GM12878 (cell line): Measurements from ENCODE around the gene ZNF462. TPM values are rescaled to one million over a fixed set of nuclear protein-coding genes. Genes with fewer than 3 reads are reported as not detected.

Experiments used
- ATAC-seq: fragments of 200-7000 bp; cut with Tn5 transposase; 3 replicates; pipeline ENCODE4 v1.9.1; 2020; ENCODE audit warnings: mild to moderate bottlenecking, moderate library complexity
- BruUV-seq: library from RNA; stranded (reverse); fragments of 400-500 nt; replicated peaks from 2 replicates; lab custom pipeline; 2021; lab: Mats Ljungman, UMichigan
- CTCF ChIA-PET: fragments of 300-600 bp; sonication (Branson Sonifier 250); formaldehyde crosslinking; extraction: SDS; loops from one replicate; lab custom pipeline; 2021; ENCODE audit warnings: inconsistent platforms; lab: Yijun Ruan, JAX
- POLR2A ChIA-PET: fragments of 350-600 bp; formaldehyde crosslinking; extraction: SDS; loops from one replicate; lab custom pipeline; 2021; ENCODE audit warnings: inconsistent platforms; lab: Charles Lee
- RAD21 ChIA-PET: fragments of 300-600 bp; sonication (Branson Sonifier 250); formaldehyde crosslinking; loops from one replicate; lab custom pipeline; 2023; ENCODE audit warnings: antibody characterized with exemption; ENCODE audit not compliant: unreplicated experiment; lab: Charles Lee
- SMC1A ChIA-PET: fragments of 300-600 bp; sonication (Branson Sonifier 250); formaldehyde crosslinking; loops from one replicate; lab custom pipeline; 2023; ENCODE audit not compliant: unreplicated experiment, uncharacterized antibody; lab: Charles Lee
- DNase-seq: peaks from one replicate; pipeline ENCODE4 v3.0.0-alpha.2; 2011; ENCODE audit warnings: low read depth, low spot score
- FAIRE-seq: peaks from 3 replicates; lab custom pipeline; 2011; peaks lifted over from hg19 to GRCh38; lab: Jason Lieb, UNC
- H2AFZ ChIP-seq: 2 replicates; pipeline ENCODE4 v1.6.0; 2011; ENCODE audit warnings: low read depth, low read length, control low read depth; ENCODE audit not compliant: control insufficient read depth
- H3K27ac ChIP-seq: 2 replicates; pipeline ENCODE4 v1.5.1; 2011; ENCODE audit warnings: control low read depth; ENCODE audit not compliant: control insufficient read depth, insufficient read depth
- H3K27me3 ChIP-seq, 2 experiments: replicated peaks in 1 of 2; 2 replicates each; pipeline versions ENCODE4 v1.6.0 to v1.6.1; 2011; ENCODE audit warnings: low read length in 1 of 2; ENCODE audit not compliant: control insufficient read depth in 2 of 2, insufficient read depth in 2 of 2
- H3K36me3 ChIP-seq, 2 experiments: 2 replicates each; pipeline ENCODE4 v1.5.1; 2011; ENCODE audit warnings: low read length in 1 of 2; ENCODE audit not compliant: control insufficient read depth in 2 of 2, insufficient read depth in 2 of 2
- H3K4me1 ChIP-seq: 2 replicates; pipeline ENCODE4 v1.6.1; 2011; ENCODE audit warnings: mild to moderate bottlenecking, low read length, moderate library complexity, mixed read lengths; ENCODE audit not compliant: control insufficient read depth, insufficient read depth
- H3K4me2 ChIP-seq: 2 replicates; pipeline ENCODE4 v1.6.0; 2011; ENCODE audit warnings: control low read depth; ENCODE audit not compliant: control insufficient read depth, insufficient read depth
- H3K4me3 ChIP-seq: fragments of 200-600 bp; sonication (generic); 2 replicates; pipeline ENCODE4 v1.5.1; 2016
- H3K79me2 ChIP-seq: 2 replicates; pipeline ENCODE4 v1.6.0; 2011; ENCODE audit warnings: low read length; ENCODE audit not compliant: control insufficient read depth, insufficient read depth
- H3K9ac ChIP-seq: 2 replicates; pipeline ENCODE4 v1.8.0; 2011; ENCODE audit warnings: low read length, control low read depth, mixed read lengths; ENCODE audit not compliant: control insufficient read depth, insufficient read depth
- H3K9me3 ChIP-seq: replicated peaks from 3 replicates; pipeline ENCODE4 v1.5.1; 2011; ENCODE audit warnings: mild to moderate bottlenecking, low read length; ENCODE audit not compliant: control insufficient read depth, insufficient read depth
- H4K20me1 ChIP-seq: 2 replicates; pipeline ENCODE4 v1.6.0; 2011; ENCODE audit not compliant: control insufficient read depth, insufficient read depth
- ASH2L ChIP-seq: fragments of 300-600, 200-600 bp; sonication (generic); IDR thresholded peaks from 2 replicates; pipeline ENCODE4 v1.6.1; 2017; ENCODE audit warnings: low read depth, mild to moderate bottlenecking, borderline replicate concordance
- CHD2 ChIP-seq: IDR thresholded peaks from 2 replicates; pipeline ENCODE4 v1.6.1; 2011; ENCODE audit warnings: low read depth, low read length, improper control_type of control experiment, borderline replicate concordance
- CREM ChIP-seq: IDR thresholded peaks from 2 replicates; pipeline ENCODE4 v1.6.1; 2014; ENCODE audit warnings: antibody characterized with exemption, low read depth
- IKZF1 ChIP-seq: fragments of 450-650 bp; conservative IDR thresholded peaks from 2 replicates; pipeline ENCODE4 v1.6.1; 2017; ENCODE audit warnings: antibody characterized with exemption, mild to moderate bottlenecking
- JUNB ChIP-seq: IDR thresholded peaks from 2 replicates; pipeline ENCODE4 v1.6.1; 2016; ENCODE audit warnings: antibody characterized with exemption, mild to moderate bottlenecking
- LARP7 ChIP-seq: fragments of 450-650 bp; IDR thresholded peaks from 2 replicates; pipeline ENCODE4 v1.6.1; 2017; ENCODE audit warnings: mild to moderate bottlenecking
- NFYB ChIP-seq: IDR thresholded peaks from 2 replicates; pipeline ENCODE4 v1.6.1; 2011; ENCODE audit warnings: low read depth, mild to moderate bottlenecking, low read length, improper control_type of control experiment, moderate library complexity; ENCODE audit not compliant: insufficient read depth
- PML ChIP-seq: IDR thresholded peaks from 2 replicates; pipeline ENCODE4 v1.6.1; 2012; ENCODE audit warnings: low read length, inconsistent platforms
- RB1 ChIP-seq: fragments of 450-650 bp; formaldehyde crosslinking; IDR thresholded peaks from 2 replicates; pipeline ENCODE4 v1.6.1; 2017; ENCODE audit warnings: mild to moderate bottlenecking, borderline replicate concordance
- SMAD1 ChIP-seq: fragments of 450-650 bp; IDR thresholded peaks from 2 replicates; pipeline ENCODE4 v1.6.1; 2018; ENCODE audit warnings: mild to moderate bottlenecking, low read depth; ENCODE audit not compliant: partially characterized antibody
- STAT1 ChIP-seq: fragments of 450-650 bp; conservative IDR thresholded peaks from 2 replicates; pipeline ENCODE4 v1.6.1; 2014; ENCODE audit warnings: antibody characterized with exemption, mild to moderate bottlenecking
- YY1 ChIP-seq: IDR thresholded peaks from 2 replicates; pipeline ENCODE4 v1.6.1; 2011; ENCODE audit warnings: low read depth, mild to moderate bottlenecking, low read length
- ZNF207 ChIP-seq: fragments of 450-650 bp; IDR thresholded peaks from 2 replicates; pipeline ENCODE4 v1.6.1; 2014; ENCODE audit warnings: antibody characterized with exemption, mild to moderate bottlenecking, borderline replicate concordance
- ZNF622 ChIP-seq: fragments of 450-650 bp; IDR thresholded peaks from 2 replicates; pipeline ENCODE4 v1.6.1; 2017; ENCODE audit warnings: mild to moderate bottlenecking, inconsistent platforms
- ZZZ3 ChIP-seq: IDR thresholded peaks from 2 replicates; pipeline ENCODE4 v1.6.1; 2011; ENCODE audit warnings: low read depth; ENCODE audit not compliant: control insufficient read depth, insufficient read length
- WGBS: methylation state at CpG from one replicate; pipeline ENCODE4 v1.1.6; 2016; ENCODE audit warnings: low lambda C conversion rate; ENCODE audit not compliant: insufficient replicate concordance, insufficient coverage; ENCODE audit errors: missing lambda C conversion rate; 5-methylcytosine and 5-hydroxymethylcytosine counted together
- in situ Hi-C: fragments of 300-500 bp; cut with MboI; formaldehyde crosslinking; loops from 9 replicates; pipeline ENCODE4 v1.14.3; 2018; ENCODE audit warnings: mixed read lengths
- intact Hi-C: fragments of 100-400 bp; cut with micrococcal nuclease; formaldehyde crosslinking; loops from one replicate; pipeline ENCODE4 v1.14.2; 2022; ENCODE audit not compliant: unreplicated experiment
- polyA plus RNA-seq, 11 experiments: library from polyadenylated mRNA; depleted of rRNA in 4 of 11; unstranded in 6 of 11; stranded (reverse) in 5 of 11; fragments of >200 nt; fragmentation: Nextera tagmentation in 4 of 11; fragmentation: Illumina TruSeq in 1 of 11; extraction: Ambion mirVana in 4 of 11; extraction: Trizol in 1 of 11; gene quantifications; 1 replicate in 1 of 11; 2 replicates in 10 of 11; pipeline versions ENCODE4 v1.2.1 to v1.2.3, GENCODE V29; 2011 to 2016; ENCODE audit warnings: inconsistent platforms in 2 of 11, missing spikeins in 2 of 11, low read depth in 1 of 11
- total RNA-seq, 4 experiments: library from RNA; depleted of rRNA in 3 of 4; stranded (reverse); fragments of >200 nt in 3 of 4; fragmentation: Illumina TruSeq in 1 of 4; extraction: Trizol in 1 of 4; gene quantifications; 2 replicates each; pipeline versions ENCODE4 v1.2.1 to v1.2.3, GENCODE V29; 2013 to 2021
- TF ChIP-seq, protein P1 (sequence below): IDR thresholded peaks from 2 replicates; pipeline ENCODE4 v1.6.1; 2012; ENCODE audit warnings: low read length, inconsistent platforms
- TF ChIP-seq, protein P2 (sequence below): fragments of 450-650 bp; IDR thresholded peaks from 2 replicates; pipeline ENCODE4 v1.6.1; 2016; ENCODE audit warnings: mild to moderate bottlenecking
- TF ChIP-seq, protein P3 (sequence below): fragments of 450-650 bp; IDR thresholded peaks from 2 replicates; pipeline ENCODE4 v1.6.1; 2017; ENCODE audit warnings: borderline replicate concordance
- TF ChIP-seq, protein P4 (sequence below): IDR thresholded peaks from 2 replicates; pipeline ENCODE4 v1.6.1; 2011; ENCODE audit warnings: low read depth, low read length, improper control_type of control experiment, borderline replicate concordance
- TF ChIP-seq, protein P5 (sequence below): fragments of 150-350 bp; IDR thresholded peaks from 2 replicates; pipeline ENCODE4 v1.6.1; 2014; ENCODE audit warnings: mild to moderate bottlenecking, low read depth, low read length

Gene ZNF462
- total and polyA plus RNA-seq, 10 of the 15 experiments (the other 5 are each of a cell fraction or from before 2014, with no cell fraction given), result 0.27 to 13.7 (median 0.55) TPM

DNA sequence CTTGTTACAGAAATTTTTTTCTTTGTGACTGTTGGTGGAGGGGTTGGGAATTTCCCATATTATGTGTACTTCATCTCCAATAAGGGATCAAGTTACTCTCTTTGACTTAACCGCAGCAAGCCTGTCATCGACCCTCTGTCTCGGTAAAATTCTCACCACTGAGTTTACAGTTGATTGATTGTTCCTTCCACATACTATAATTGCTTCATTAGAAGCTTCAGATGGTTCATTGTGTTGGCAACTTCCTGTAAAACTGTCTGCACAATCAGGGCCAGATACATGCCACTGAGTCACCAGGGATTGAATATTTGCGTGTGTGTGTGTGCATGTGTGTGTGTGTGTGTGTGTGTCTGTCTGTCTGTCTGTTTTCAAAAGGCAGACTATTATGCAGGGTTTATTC lies 176.6 kb downstream of the ZNF462 start:
- H4K20me1 ChIP-seq, result no peaks in the 10 kb centered on the region
- ATAC-seq (peak; percentile 69), DNase-seq (peak; percentile 74), FAIRE-seq (no peak)
- SMC1A ChIA-PET, result interaction anchor here (0.5 to 3.3 kb wide), 15 partner anchors 9 to 1135 kb away, joined by 3 to 14 read pairs (median 4); partner anchors contain the start of gene ZNF462
- no peaks in the 10 kb centered on the region for H3K4me1 ChIP-seq
- WGBS, result 2% methylated on average over 4 of the region's 4 CpGs
- no TSS peak for BruUV-seq
- no peaks in the 10 kb centered on the region for H3K36me3 ChIP-seq
- no peak overlapping the region for H3K27ac ChIP-seq
- H3K4me2 ChIP-seq, result no peak overlapping the region
- POLR2A ChIA-PET, result interaction anchor here (0.7 to 1.7 kb wide), 2 partner anchors 10 to 59 kb away, joined by 3 to 6 read pairs; no protein-coding TSS in a partner anchor
- intact Hi-C loops, result loop anchor here (5.0 to 10.0 kb wide), 3 partner anchors 122 to 245 kb away; partner anchors contain the start of gene RAD23B
- no peak overlapping the region for H3K4me3 ChIP-seq
- no peak overlapping the region for H2AFZ ChIP-seq
- no peaks in the 10 kb centered on the region for H3K9me3 ChIP-seq
- H3K79me2 ChIP-seq, result no peaks in the 10 kb centered on the region
- CTCF ChIA-PET, result interaction anchor here (0.7 to 2.3 kb wide), 12 partner anchors 10 to 755 kb away, joined by 3 to 8 read pairs (median 4); no protein-coding TSS in a partner anchor
- H3K9ac ChIP-seq, result no peak overlapping the region
- H3K27me3 ChIP-seq, result no peaks in the 10 kb centered on the region
- RAD21 ChIA-PET, result interaction anchor here (1.1 to 3.6 kb wide), 5 partner anchors 10 to 221 kb away, joined by 3 to 26 read pairs (median 6); no protein-coding TSS in a partner anchor
- in situ Hi-C loops, result no loop called here
- no peak for TF ChIP-seq SMAD1
- no peak for TF ChIP-seq RB1
- TF ChIP-seq, protein P1, sequence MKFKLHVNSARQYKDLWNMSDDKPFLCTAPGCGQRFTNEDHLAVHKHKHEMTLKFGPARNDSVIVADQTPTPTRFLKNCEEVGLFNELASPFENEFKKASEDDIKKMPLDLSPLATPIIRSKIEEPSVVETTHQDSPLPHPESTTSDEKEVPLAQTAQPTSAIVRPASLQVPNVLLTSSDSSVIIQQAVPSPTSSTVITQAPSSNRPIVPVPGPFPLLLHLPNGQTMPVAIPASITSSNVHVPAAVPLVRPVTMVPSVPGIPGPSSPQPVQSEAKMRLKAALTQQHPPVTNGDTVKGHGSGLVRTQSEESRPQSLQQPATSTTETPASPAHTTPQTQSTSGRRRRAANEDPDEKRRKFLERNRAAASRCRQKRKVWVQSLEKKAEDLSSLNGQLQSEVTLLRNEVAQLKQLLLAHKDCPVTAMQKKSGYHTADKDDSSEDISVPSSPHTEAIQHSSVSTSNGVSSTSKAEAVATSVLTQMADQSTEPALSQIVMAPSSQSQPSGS, result no peak
- no peak for TF ChIP-seq ZNF622
- TF ChIP-seq, protein P2, sequence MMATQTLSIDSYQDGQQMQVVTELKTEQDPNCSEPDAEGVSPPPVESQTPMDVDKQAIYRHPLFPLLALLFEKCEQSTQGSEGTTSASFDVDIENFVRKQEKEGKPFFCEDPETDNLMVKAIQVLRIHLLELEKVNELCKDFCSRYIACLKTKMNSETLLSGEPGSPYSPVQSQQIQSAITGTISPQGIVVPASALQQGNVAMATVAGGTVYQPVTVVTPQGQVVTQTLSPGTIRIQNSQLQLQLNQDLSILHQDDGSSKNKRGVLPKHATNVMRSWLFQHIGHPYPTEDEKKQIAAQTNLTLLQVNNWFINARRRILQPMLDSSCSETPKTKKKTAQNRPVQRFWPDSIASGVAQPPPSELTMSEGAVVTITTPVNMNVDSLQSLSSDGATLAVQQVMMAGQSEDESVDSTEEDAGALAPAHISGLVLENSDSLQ, result peak; percentile 81
- TF ChIP-seq PML, result no peak
- no peak for TF ChIP-seq ZNF207
- TF ChIP-seq, protein P3, sequence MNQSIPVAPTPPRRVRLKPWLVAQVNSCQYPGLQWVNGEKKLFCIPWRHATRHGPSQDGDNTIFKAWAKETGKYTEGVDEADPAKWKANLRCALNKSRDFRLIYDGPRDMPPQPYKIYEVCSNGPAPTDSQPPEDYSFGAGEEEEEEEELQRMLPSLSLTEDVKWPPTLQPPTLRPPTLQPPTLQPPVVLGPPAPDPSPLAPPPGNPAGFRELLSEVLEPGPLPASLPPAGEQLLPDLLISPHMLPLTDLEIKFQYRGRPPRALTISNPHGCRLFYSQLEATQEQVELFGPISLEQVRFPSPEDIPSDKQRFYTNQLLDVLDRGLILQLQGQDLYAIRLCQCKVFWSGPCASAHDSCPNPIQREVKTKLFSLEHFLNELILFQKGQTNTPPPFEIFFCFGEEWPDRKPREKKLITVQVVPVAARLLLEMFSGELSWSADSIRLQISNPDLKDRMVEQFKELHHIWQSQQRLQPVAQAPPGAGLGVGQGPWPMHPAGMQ, result no peak
- no peak for TF ChIP-seq YY1
- TF ChIP-seq STAT1, result no peak
- TF ChIP-seq ASH2L, result no peak
- TF ChIP-seq, protein P4, sequence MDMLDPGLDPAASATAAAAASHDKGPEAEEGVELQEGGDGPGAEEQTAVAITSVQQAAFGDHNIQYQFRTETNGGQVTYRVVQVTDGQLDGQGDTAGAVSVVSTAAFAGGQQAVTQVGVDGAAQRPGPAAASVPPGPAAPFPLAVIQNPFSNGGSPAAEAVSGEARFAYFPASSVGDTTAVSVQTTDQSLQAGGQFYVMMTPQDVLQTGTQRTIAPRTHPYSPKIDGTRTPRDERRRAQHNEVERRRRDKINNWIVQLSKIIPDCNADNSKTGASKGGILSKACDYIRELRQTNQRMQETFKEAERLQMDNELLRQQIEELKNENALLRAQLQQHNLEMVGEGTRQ, result no peak
- TF ChIP-seq CHD2, result no peak
- TF ChIP-seq ZZZ3, result no peak
- TF ChIP-seq LARP7, result no peak
- TF ChIP-seq NFYB, result peak; percentile 53; the same call in 1 of the 2 replicates
- TF ChIP-seq JUNB, result no peak
- TF ChIP-seq, protein P5, sequence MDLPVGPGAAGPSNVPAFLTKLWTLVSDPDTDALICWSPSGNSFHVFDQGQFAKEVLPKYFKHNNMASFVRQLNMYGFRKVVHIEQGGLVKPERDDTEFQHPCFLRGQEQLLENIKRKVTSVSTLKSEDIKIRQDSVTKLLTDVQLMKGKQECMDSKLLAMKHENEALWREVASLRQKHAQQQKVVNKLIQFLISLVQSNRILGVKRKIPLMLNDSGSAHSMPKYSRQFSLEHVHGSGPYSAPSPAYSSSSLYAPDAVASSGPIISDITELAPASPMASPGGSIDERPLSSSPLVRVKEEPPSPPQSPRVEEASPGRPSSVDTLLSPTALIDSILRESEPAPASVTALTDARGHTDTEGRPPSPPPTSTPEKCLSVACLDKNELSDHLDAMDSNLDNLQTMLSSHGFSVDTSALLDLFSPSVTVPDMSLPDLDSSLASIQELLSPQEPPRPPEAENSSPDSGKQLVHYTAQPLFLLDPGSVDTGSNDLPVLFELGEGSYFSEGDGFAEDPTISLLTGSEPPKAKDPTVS, result no peak
- no peak for TF ChIP-seq CREM
- peak; percentile 78 for TF ChIP-seq IKZF1
